Measurements from ENCODE around the gene DENND6B. TPM values are rescaled to one million over a fixed set of nuclear protein-coding genes. Genes with fewer than 3 reads are reported as not detected.

Gene DENND6B
- total RNA-seq, 1 donor from 2014 or later, result 1.2 TPM

DNA sequence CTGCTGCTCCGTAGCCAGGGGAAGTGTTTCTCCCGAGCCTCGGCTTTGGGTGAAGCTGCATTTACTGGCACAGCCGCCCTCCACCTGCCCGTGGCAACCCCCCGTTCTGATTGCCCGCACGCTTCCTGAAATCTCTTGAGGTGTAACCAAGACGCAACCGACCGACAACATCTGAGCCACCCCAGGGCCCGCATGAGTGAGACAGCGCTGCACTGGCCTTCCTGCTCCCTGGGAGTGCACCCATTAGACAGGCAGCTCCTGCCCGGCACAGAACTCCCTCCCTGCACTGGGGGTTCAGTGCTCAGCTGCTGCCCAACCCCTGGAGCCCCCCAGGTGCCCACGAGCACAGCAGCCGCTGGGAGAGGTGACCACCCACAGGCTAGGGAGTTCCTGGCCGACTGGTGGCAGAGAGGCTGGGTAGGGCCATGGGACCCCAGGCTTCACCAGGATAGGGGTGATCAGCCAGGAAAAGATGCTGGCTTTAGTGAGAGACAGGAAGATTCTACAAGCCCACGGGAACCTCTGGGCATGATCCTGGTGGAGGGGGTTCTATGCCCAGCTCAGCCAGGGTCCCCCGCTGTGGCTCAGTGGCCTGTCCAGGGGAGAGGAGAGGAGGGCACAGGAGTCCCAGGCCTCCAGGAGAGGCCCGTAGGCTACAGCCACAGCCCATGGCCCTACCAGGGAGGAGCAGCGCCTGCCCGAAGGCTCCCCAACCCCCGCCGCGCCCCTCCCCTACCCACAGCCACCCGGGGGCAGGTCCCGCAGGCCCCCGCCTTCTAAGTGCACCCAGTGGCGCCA lies 34.0 kb downstream of the DENND6B start:
- peaks cover 34% of the 10 kb centered on the region for H3K36me3 ChIP-seq
- H3K27me3 ChIP-seq (ENCODE audit: low read depth), result no peaks in the 10 kb centered on the region
- H3K4me3 ChIP-seq, result peak overlapping the region; percentile 53
- no peaks in the 10 kb centered on the region for H3K9me3 ChIP-seq (replicated peaks)
- peaks cover 64% of the 10 kb centered on the region for H3K4me1 ChIP-seq
- TF ChIP-seq, protein P1, sequence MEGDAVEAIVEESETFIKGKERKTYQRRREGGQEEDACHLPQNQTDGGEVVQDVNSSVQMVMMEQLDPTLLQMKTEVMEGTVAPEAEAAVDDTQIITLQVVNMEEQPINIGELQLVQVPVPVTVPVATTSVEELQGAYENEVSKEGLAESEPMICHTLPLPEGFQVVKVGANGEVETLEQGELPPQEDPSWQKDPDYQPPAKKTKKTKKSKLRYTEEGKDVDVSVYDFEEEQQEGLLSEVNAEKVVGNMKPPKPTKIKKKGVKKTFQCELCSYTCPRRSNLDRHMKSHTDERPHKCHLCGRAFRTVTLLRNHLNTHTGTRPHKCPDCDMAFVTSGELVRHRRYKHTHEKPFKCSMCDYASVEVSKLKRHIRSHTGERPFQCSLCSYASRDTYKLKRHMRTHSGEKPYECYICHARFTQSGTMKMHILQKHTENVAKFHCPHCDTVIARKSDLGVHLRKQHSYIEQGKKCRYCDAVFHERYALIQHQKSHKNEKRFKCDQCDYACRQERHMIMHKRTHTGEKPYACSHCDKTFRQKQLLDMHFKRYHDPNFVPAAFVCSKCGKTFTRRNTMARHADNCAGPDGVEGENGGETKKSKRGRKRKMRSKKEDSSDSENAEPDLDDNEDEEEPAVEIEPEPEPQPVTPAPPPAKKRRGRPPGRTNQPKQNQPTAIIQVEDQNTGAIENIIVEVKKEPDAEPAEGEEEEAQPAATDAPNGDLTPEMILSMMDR (IDR thresholded peaks at IDR 0.05; ENCODE audit: borderline replicate concordance), result no peak
- peak overlapping the region; percentile 89 for H3K27ac ChIP-seq (replicated peaks)
- intact Hi-C loops (cut with micrococcal nuclease), result no loop called here
- DNase-seq, result no peak

DNA sequence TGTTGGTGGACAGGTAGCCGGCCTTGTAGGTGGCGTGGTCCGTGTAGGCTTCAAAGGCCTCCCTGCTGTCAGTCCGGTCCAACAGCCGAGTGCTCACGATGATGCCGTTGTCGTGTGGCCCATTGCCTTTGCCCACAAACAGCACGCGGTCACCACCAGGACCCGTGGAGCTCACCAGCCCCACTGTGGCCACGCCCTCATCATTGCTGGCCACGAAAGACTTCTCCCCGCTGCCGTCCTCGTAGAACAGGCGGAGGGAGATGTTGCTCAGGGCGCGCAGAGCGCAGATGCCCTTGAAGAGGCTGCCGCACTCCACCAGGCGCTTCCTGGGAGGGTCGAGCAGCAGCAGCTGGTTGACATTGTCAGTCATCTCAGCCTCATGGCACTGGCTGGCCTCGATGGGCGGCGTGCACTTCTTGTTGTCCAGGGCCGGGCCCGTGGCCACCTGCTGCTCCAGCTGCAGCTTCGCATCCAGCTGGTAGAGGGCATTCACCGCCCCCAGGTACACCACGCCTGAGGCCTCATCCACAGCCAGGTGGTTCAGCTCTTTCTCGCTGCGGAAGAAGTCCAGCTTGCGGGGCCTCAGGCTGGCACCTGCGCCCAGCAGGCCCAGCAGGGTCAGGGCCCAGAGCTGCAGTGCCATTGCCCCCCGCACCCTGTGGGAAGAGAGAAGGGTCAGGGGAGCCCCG lies 36.7 kb downstream of the DENND6B start:
- H3K9me3 ChIP-seq (replicated peaks), result no peaks in the 10 kb centered on the region
- peaks cover 57% of the 10 kb centered on the region for H3K36me3 ChIP-seq
- no peak overlapping the region for H3K27ac ChIP-seq (replicated peaks)
- intact Hi-C loops (cut with micrococcal nuclease), result no loop called here
- DNase-seq, result no peak
- TF ChIP-seq, protein P1 (IDR thresholded peaks at IDR 0.05; ENCODE audit: borderline replicate concordance), result no peak
- H3K27me3 ChIP-seq (ENCODE audit: low read depth), result no peaks in the 10 kb centered on the region
- H3K4me1 ChIP-seq, result peaks cover 38% of the 10 kb centered on the region
- H3K4me3 ChIP-seq, result no peak overlapping the region

DNA sequence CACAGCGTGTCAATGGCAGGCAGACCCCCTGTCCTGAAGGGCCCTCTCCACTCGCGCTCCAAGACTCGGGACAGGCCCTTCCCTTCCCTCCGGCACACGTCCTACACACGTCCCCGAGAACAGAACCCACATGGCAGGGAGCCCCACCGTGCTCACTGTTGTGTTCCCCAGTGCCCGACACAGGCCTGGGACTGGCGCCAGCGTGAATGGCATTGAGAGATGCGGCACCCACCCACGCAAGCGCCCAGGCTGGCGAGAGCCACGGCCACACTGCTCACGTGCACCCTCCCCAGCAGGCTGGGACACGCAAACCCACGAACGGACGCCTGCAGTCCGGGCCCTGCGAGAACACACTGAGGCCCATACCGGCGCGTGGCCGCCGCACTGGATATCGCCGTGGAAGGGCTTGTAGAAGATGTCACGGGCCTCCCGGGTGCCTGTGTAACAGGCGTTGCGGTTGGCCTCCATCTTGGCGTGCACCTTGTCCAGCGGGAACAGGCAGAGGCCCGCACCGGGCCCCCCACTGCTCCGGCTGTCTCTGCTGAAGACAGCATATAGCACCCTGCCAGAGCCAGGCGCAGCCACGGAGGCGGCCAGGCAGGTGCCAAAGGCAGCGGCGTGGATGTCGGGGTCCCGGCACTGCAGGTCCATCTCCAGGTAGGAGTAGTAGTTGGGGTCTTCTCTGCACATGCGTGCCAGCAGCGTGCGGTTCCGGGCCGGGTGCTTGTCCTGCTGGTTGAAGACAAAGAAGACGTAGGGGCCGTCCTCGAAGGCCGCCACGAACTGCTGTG lies 37.5 kb downstream of the DENND6B start:
- TF ChIP-seq, protein P1 (IDR thresholded peaks at IDR 0.05; ENCODE audit: borderline replicate concordance), result no peak
- Histone ChIP-seq H3K4me1 (peaks cover 30% of the 10 kb centered on the region), H3K4me3 (no peak overlapping the region), H3K27ac (replicated peaks) (no peak overlapping the region), H3K36me3 (peaks cover 61% of the 10 kb centered on the region), H3K27me3 (ENCODE audit: low read depth) (no peaks in the 10 kb centered on the region), H3K9me3 (replicated peaks) (no peaks in the 10 kb centered on the region)
- intact Hi-C loops (cut with micrococcal nuclease), result no loop called here
- no peak for DNase-seq

- no peaks in the 10 kb centered on the region for H3K9me3 ChIP-seq (replicated peaks)
- H3K27ac ChIP-seq (replicated peaks), result no peak overlapping the region
- H3K4me1 ChIP-seq, result peaks cover 17% of the 10 kb centered on the region
- H3K27me3 ChIP-seq (ENCODE audit: low read depth), result no peaks in the 10 kb centered on the region
- intact Hi-C loops (cut with micrococcal nuclease), result no loop called here
- TF ChIP-seq, protein P1 (IDR thresholded peaks at IDR 0.05; ENCODE audit: borderline replicate concordance), result no peak
- no peak overlapping the region for H3K4me3 ChIP-seq
- DNase-seq, result no peak
- peaks cover 76% of the 10 kb centered on the region for H3K36me3 ChIP-seq
Measured at GRCh38 chr22:50287731-50288130, 39.1 kb downstream of the DENND6B start.

GRCh38 chr22:50286701-50287318 lies 40.0 kb downstream of the DENND6B start:
- H3K9me3 ChIP-seq (replicated peaks), result no peaks in the 10 kb centered on the region
- intact Hi-C loops (cut with micrococcal nuclease), result no loop called here

More at GRCh38 chr22:50286701-50287318, 40.0 kb downstream of the DENND6B start:
- TF ChIP-seq, protein P1 (IDR thresholded peaks at IDR 0.05; ENCODE audit: borderline replicate concordance), result no peak
- Histone ChIP-seq H3K27me3 (ENCODE audit: low read depth) (no peaks in the 10 kb centered on the region), H3K4me3 (no peak overlapping the region), H3K4me1 (peaks cover 17% of the 10 kb centered on the region), H3K36me3 (peaks cover 85% of the 10 kb centered on the region), H3K27ac (replicated peaks) (no peak overlapping the region)
- no peak for DNase-seq

Measured in left ventricle myocardium inferior (tissue), 1 donor.